HL-60 (cell line): ENCODE data around the gene ARMC6.

Experiments
- DNase-seq, 2 experiments: peaks; one replicate each; pipeline ENCODE4 v3.0.0-alpha.2; 2010 to 2020; ENCODE audit warnings: low read depth in 1 of 2, low spot score in 1 of 2
- H3K27ac ChIP-seq: fragments of 250-450 bp; sonication (Bioruptor Pico); replicated peaks from 2 replicates; pipeline ENCODE4 v1.5.1; 2020; ENCODE audit warnings: mild to moderate bottlenecking, moderate library complexity
- H3K27me3 ChIP-seq: fragments of 250-450 bp; sonication (Bioruptor Pico); 2 replicates; pipeline ENCODE4 v1.5.1; 2021; ENCODE audit warnings: mild to moderate bottlenecking, moderate library complexity; ENCODE audit not compliant: insufficient read depth, poor library complexity, severe bottlenecking
- H3K4me3 ChIP-seq: replicated peaks from 2 replicates; pipeline ENCODE4 v1.5.1; 2011; ENCODE audit warnings: mild to moderate bottlenecking, control low read depth, low read length; ENCODE audit not compliant: insufficient read depth
- CTCF ChIP-seq: IDR thresholded peaks from one replicate; pipeline ENCODE4 v1.5.1; 2011; ENCODE audit warnings: low read length, control low read depth, inconsistent platforms; ENCODE audit not compliant: insufficient read depth
- GABPA ChIP-seq: IDR thresholded peaks from 2 replicates; pipeline ENCODE4 v1.6.1; 2012; ENCODE audit warnings: low read depth
- POLR2AphosphoS5 ChIP-seq: IDR thresholded peaks from 2 replicates; pipeline ENCODE4 v1.6.1; 2012; ENCODE audit warnings: low read depth
- REST ChIP-seq: IDR thresholded peaks from 2 replicates; pipeline ENCODE4 v1.6.1; 2012; ENCODE audit warnings: low read depth; ENCODE audit not compliant: insufficient replicate concordance
- SPI1 ChIP-seq: IDR thresholded peaks from 2 replicates; pipeline ENCODE4 v1.6.1; 2012; ENCODE audit warnings: low read depth, mild to moderate bottlenecking, borderline replicate concordance

Gene ARMC6

GRCh38 chr19:18991006-18991405, 42.4 kb upstream of the ARMC6 start:
- no peaks in the 10 kb centered on the region for H3K27me3 ChIP-seq
- no peak for DNase-seq
- TF ChIP-seq SPI1: no peak
- peak; percentile 18; the same call in 1 of the 2 replicates for TF ChIP-seq POLR2AphosphoS5
- no peak overlapping the region for H3K4me3 ChIP-seq
- no peak overlapping the region for H3K27ac ChIP-seq

GRCh38 chr19:18991468-18991867, 41.9 kb upstream of the ARMC6 start:
- Histone ChIP-seq H3K4me3 (no peak overlapping the region), H3K27ac (no peak overlapping the region), H3K27me3 (no peaks in the 10 kb centered on the region)
- TF ChIP-seq SPI1 (no peak), REST (no peak), CTCF (no peak), GABPA (no peak), POLR2AphosphoS5 (no peak)
- no peak for DNase-seq

GRCh38 chr19:18992696-18993095, 40.7 kb upstream of the ARMC6 start:
- no peak for DNase-seq
- H3K4me3 ChIP-seq: no peak overlapping the region
- no peak for TF ChIP-seq GABPA
- no peak for TF ChIP-seq POLR2AphosphoS5
- TF ChIP-seq SPI1: no peak
- no peak for TF ChIP-seq CTCF
- TF ChIP-seq REST: no peak
- no peaks in the 10 kb centered on the region for H3K27me3 ChIP-seq
- H3K27ac ChIP-seq: no peak overlapping the region

GRCh38 chr19:18993115-18993514, 40.3 kb upstream of the ARMC6 start:
- H3K27me3 ChIP-seq: no peaks in the 10 kb centered on the region
- no peak for TF ChIP-seq GABPA
- TF ChIP-seq POLR2AphosphoS5: no peak
- TF ChIP-seq SPI1: no peak
- TF ChIP-seq REST: no peak
- no peak for TF ChIP-seq CTCF
- H3K4me3 ChIP-seq: no peak overlapping the region
- no peak overlapping the region for H3K27ac ChIP-seq
- no peak for DNase-seq
